Measurements from ENCODE around the gene MAN2C1. TPM values are rescaled to one million over a fixed set of nuclear protein-coding genes. Genes with fewer than 3 reads are reported as not detected.

Gene MAN2C1
- total RNA-seq, 2 donors from 2014 or later: 150 to 224 TPM

DNA sequence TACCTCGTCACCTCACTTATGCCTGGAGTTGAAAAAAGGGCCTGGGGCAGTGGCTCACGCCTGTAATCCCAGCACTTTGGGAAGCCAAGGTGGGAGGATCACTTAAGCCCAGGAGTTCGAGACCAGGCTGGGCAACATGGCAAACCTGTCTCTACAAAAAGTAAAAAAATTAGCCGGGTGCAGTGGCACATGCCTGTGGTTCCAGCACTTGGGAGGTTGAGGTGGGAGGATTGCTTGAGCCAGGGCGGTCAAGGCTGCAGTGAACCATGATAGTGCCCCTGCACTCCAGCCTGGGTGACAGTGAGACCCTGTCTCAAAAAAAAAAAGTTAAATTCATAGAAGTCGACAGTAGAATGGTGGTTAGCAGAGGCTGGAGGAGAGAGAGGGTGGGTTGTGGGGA is 26.2 kb downstream of the MAN2C1 start:
- Mint-ChIP-seq H3K9me3 (no peaks in the 10 kb centered on the region), H3K4me3 (no peak overlapping the region), H3K27me3 (ENCODE audit: insufficient read depth) (peaks cover 18% of the 10 kb centered on the region), H3K4me1 (no peaks in the 10 kb centered on the region), H3K36me3 (ENCODE audit: low read depth) (peaks cover 16% of the 10 kb centered on the region), H3K27ac (no peak overlapping the region)
- H3K4me1 ChIP-seq (ENCODE audit: control insufficient read depth, insufficient read depth, low read length): no peaks in the 10 kb centered on the region
- no peak overlapping the region for H3K27ac ChIP-seq (ENCODE audit: low read depth, low read length)
- H3K9ac ChIP-seq (ENCODE audit: extremely low read depth, low read length, poor library complexity, severe bottlenecking): no peak overlapping the region
- peaks cover 12% of the 10 kb centered on the region for H3K27me3 ChIP-seq (ENCODE audit: control insufficient read depth, insufficient read depth, low read length, poor library complexity, severe bottlenecking)
- TF ChIP-seq, protein P1, sequence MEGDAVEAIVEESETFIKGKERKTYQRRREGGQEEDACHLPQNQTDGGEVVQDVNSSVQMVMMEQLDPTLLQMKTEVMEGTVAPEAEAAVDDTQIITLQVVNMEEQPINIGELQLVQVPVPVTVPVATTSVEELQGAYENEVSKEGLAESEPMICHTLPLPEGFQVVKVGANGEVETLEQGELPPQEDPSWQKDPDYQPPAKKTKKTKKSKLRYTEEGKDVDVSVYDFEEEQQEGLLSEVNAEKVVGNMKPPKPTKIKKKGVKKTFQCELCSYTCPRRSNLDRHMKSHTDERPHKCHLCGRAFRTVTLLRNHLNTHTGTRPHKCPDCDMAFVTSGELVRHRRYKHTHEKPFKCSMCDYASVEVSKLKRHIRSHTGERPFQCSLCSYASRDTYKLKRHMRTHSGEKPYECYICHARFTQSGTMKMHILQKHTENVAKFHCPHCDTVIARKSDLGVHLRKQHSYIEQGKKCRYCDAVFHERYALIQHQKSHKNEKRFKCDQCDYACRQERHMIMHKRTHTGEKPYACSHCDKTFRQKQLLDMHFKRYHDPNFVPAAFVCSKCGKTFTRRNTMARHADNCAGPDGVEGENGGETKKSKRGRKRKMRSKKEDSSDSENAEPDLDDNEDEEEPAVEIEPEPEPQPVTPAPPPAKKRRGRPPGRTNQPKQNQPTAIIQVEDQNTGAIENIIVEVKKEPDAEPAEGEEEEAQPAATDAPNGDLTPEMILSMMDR (conservative IDR thresholded peaks at IDR 0.05): no peak
- no peak overlapping the region for H3K4me3 ChIP-seq (ENCODE audit: low read length)
- WGBS, 2 experiments (ENCODE audit: insufficient coverage in 1 of 2, insufficient read length in 1 of 2): 87 to 97% methylated on average over 6 of the region's 6 CpGs
- H3K36me3 ChIP-seq (ENCODE audit: control insufficient read depth, insufficient read depth, low read length): peaks cover 24% of the 10 kb centered on the region
- no peak for DNase-seq
- no peaks in the 10 kb centered on the region for H3K9me3 ChIP-seq (ENCODE audit: control insufficient read depth, low read length)

DNA sequence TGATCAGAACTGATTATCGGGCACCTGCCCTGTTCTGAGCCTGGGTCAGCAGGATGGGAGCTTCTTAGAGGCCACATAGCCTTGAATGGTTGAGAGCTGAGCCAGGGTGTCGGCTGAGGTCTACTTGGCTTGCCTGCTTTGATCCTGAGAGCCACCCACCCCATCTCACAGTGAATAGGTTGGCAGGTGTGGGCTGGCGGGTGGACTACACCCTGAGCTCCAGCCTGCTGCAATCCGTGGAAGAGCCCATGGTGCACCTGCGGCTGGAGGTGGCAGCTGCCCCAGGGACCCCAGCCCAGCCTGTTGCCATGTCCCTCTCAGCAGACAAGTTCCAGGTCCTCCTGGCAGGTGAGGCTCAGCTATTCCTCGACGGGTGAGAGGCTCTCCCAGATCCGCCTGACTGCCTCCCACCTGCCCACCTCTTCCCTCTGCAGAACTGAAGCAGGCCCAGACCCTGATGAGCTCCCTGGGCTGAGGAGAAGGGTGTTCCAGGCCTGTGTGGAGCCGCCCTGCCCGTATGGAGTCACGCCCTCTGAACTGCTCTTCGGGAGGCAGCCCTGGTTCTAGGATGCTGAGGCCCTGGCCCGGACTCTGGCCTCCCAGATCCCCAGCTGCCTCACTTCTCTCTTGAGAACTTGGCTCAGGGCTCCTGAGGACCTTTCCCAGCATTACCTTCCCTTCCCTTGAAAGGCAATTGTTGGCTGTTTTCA is 28.7 kb downstream of the MAN2C1 start:
- Histone ChIP-seq H3K9ac (ENCODE audit: extremely low read depth, low read length, poor library complexity, severe bottlenecking) (no peak overlapping the region), H3K27ac (ENCODE audit: low read depth, low read length) (no peak overlapping the region), H3K4me3 (ENCODE audit: low read length) (no peak overlapping the region), H3K9me3 (ENCODE audit: control insufficient read depth, low read length) (no peaks in the 10 kb centered on the region), H3K4me1 (ENCODE audit: control insufficient read depth, insufficient read depth, low read length) (no peaks in the 10 kb centered on the region), H3K27me3 (ENCODE audit: control insufficient read depth, insufficient read depth, low read length, poor library complexity, severe bottlenecking) (no peaks in the 10 kb centered on the region), H3K36me3 (ENCODE audit: control insufficient read depth, insufficient read depth, low read length) (peaks cover 24% of the 10 kb centered on the region)
- peaks cover 14% of the 10 kb centered on the region for H3K4me1 Mint-ChIP-seq
- peaks cover 16% of the 10 kb centered on the region for H3K36me3 Mint-ChIP-seq (ENCODE audit: low read depth)
- H3K4me3 Mint-ChIP-seq: no peak overlapping the region
- TF ChIP-seq, protein P1 (conservative IDR thresholded peaks at IDR 0.05): no peak
- DNase-seq: no peak
- 90 to 93% methylated on average over 7 to 13 of the region's 13 CpGs for WGBS, 2 experiments (ENCODE audit: insufficient coverage in 1 of 2, insufficient read length in 1 of 2)
- no peaks in the 10 kb centered on the region for H3K27me3 Mint-ChIP-seq (ENCODE audit: insufficient read depth)
- H3K9me3 Mint-ChIP-seq: no peaks in the 10 kb centered on the region
- H3K27ac Mint-ChIP-seq: no peak overlapping the region

DNA sequence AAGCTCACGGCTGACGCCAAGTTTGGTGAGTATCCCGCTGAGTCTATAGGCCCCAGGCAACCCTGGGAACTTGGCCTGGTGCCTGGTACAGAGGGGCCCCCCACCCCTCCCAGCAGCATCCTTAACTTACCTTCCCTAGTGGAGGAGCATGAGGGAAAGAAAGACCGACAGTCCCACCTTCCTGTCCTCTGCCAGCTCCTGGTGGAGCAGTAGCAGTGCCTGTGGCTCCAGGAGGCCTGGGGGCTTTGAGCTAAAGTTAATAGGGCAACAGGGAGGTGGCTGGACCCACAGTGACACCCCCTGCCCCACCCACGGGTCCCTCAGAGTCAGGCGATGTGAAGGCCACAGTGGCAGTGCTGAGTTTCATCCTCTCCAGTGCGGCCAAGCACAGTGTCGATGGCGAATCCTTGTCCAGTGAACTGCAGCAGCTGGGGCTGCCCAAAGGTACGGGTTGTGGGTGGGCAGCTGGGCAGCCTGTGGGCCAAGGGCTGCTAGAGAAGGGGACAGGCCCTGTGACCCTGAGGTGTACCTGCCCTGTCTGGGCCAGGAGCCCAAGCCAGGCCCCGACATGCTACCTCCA is 29.7 kb downstream of the MAN2C1 start:
- no peak overlapping the region for H3K9ac ChIP-seq (ENCODE audit: extremely low read depth, low read length, poor library complexity, severe bottlenecking)
- WGBS, 2 experiments (ENCODE audit: insufficient coverage in 1 of 2, insufficient read length in 1 of 2): 94 to 98% methylated on average over 6 to 11 of the region's 11 CpGs

More for the DNA sequence above, 29.7 kb downstream of the MAN2C1 start:
- TF ChIP-seq, protein P1 (conservative IDR thresholded peaks at IDR 0.05): no peak
- Histone ChIP-seq H3K4me1 (ENCODE audit: control insufficient read depth, insufficient read depth, low read length) (no peaks in the 10 kb centered on the region), H3K9me3 (ENCODE audit: control insufficient read depth, low read length) (no peaks in the 10 kb centered on the region), H3K27me3 (ENCODE audit: control insufficient read depth, insufficient read depth, low read length, poor library complexity, severe bottlenecking) (no peaks in the 10 kb centered on the region), H3K36me3 (ENCODE audit: control insufficient read depth, insufficient read depth, low read length) (peaks cover 24% of the 10 kb centered on the region), H3K4me3 (ENCODE audit: low read length) (no peak overlapping the region), H3K27ac (ENCODE audit: low read depth, low read length) (no peak overlapping the region)
- peaks cover 14% of the 10 kb centered on the region for H3K4me1 Mint-ChIP-seq
- H3K4me3 Mint-ChIP-seq: no peak overlapping the region
- no peaks in the 10 kb centered on the region for H3K27me3 Mint-ChIP-seq (ENCODE audit: insufficient read depth)
- DNase-seq: no peak
- H3K36me3 Mint-ChIP-seq (ENCODE audit: low read depth): peaks cover 16% of the 10 kb centered on the region
- H3K9me3 Mint-ChIP-seq: no peaks in the 10 kb centered on the region
- H3K27ac Mint-ChIP-seq: no peak overlapping the region
